K562 treated with DMSO at 1 percent for 24 hours (cell line): ENCODE results near the gene ANAPC1. TPM values are rescaled to one million over a fixed set of nuclear protein-coding genes. Genes with fewer than 3 reads are reported as not detected.

Source experiments
- total RNA-seq: library from RNA; unstranded; fragments of 300-600 nt; gene quantifications from 2 replicates; pipeline ENCODE4 v1.2.3, GENCODE V29; 2022; ENCODE audit warnings: low read depth; ENCODE audit not compliant: insufficient read depth

Gene ANAPC1, protein sequence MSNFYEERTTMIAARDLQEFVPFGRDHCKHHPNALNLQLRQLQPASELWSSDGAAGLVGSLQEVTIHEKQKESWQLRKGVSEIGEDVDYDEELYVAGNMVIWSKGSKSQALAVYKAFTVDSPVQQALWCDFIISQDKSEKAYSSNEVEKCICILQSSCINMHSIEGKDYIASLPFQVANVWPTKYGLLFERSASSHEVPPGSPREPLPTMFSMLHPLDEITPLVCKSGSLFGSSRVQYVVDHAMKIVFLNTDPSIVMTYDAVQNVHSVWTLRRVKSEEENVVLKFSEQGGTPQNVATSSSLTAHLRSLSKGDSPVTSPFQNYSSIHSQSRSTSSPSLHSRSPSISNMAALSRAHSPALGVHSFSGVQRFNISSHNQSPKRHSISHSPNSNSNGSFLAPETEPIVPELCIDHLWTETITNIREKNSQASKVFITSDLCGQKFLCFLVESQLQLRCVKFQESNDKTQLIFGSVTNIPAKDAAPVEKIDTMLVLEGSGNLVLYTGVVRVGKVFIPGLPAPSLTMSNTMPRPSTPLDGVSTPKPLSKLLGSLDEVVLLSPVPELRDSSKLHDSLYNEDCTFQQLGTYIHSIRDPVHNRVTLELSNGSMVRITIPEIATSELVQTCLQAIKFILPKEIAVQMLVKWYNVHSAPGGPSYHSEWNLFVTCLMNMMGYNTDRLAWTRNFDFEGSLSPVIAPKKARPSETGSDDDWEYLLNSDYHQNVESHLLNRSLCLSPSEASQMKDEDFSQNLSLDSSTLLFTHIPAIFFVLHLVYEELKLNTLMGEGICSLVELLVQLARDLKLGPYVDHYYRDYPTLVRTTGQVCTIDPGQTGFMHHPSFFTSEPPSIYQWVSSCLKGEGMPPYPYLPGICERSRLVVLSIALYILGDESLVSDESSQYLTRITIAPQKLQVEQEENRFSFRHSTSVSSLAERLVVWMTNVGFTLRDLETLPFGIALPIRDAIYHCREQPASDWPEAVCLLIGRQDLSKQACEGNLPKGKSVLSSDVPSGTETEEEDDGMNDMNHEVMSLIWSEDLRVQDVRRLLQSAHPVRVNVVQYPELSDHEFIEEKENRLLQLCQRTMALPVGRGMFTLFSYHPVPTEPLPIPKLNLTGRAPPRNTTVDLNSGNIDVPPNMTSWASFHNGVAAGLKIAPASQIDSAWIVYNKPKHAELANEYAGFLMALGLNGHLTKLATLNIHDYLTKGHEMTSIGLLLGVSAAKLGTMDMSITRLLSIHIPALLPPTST (N-terminal part only)
- total RNA-seq = 19.7 and 29.1 TPM in 2 replicates

DNA sequence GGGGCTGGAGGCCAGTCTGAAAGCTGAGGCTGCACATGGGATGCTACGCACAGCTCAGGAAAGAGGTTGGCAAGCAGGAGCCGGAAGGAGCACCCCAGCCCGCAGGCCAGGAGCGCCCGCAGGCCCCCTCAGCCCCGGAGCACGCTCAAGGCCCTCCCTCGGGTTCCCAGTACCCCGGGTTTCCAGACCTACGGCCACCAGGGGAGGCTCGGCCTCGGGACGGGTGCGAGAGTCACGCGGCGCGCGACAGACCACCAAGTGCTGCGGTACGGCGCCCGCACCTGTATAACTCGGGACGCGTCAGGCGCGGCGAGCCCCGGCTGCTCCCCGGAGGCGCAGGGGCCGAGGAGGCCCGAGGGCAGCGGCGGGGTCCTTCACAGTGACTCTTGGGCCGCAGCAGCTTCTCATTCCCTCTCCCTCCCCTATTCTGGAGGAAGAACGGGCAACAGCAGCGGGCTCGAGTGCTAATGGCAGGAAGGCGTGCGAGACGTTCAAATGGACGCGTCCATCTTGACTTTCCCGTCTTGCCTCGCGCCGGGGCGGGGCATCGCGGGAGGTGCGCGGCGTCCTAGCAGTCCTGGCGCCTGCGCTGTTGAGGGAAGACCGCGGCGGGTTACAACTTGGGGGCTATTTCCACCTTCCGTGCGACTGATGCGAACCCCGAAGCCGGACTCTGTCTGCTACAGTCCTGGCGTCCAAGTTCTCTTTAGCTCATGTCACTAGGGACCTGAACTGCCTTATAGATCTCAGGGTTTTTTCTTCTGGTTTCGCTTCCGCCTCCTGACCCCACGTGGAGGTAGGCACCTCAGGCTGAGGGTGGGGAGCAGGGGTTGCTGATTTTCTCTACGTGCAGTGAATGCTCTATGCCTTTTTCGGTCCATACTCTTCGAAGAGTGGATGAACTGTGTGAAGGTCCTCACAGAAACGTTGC is at the start of gene ANAPC1:
Gene ANAPC1 (minus strand): TSS at position 533 of the 931 bp plus-strand sequence. CDS start 3,368 bp downstream, outside the sequence.

DNA sequence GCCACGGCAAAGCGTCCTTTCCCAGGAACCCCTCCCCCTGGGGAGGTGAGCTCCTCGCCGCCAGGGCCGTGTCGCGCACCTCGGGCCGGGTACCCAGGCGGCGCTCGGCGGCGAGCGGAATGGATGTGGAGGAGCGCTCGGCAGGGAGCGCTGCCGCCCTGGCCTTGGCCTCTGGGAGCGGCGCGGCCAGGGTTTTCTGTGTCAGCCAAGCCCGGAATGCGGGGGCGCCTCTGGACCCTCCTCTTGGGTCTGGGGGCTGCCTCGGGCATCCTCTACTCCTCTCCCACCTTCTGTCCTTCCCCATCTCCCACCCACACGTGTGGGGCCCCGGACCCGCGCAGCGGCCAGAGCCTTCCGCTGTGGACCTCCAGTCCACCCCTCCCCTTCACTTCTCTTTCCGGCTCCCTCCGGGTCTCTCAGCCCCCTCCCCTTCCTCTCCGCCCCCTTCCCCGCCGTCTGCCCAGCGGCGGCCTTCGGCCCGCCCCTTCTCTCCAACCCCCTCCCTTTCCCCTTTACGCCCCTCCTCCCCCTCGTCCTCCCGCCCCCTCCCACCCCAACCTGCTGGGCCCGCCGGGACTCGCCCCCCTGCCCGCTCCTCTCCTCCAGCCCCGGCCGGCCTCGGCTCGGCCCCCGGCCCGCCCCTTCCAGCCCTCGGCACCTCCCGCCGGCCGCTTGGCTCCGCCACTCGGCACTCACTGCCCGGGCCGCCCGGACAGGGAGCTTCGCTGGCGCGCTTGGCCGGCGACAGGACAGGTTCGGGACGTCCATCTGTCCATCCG is 14.1 kb upstream of the ANAPC1 start, which contains the start of gene MERTK:
Gene MERTK (plus strand): TSS at position 684 of the 779 bp plus-strand sequence. CDS start 129 bp downstream, outside the sequence.

Other genes starting within 250 kb of the ANAPC1 start
- gene MERTK, start 14.4 kb upstream of the ANAPC1 start, total RNA-seq = 1.9 and 2.2 TPM in 2 replicates
- 8.9 and 10.5 TPM in 2 replicates for gene TMEM87B, start 171.1 kb upstream of the ANAPC1 start, total RNA-seq